AG04450 (cell line): ENCODE measurements around the gene CDH22. TPM values are rescaled to one million over a fixed set of nuclear protein-coding genes. Genes with fewer than 3 reads are reported as not detected.

Experiments
- CTCF ChIA-PET: fragments of 300-600, 350-600 bp; formaldehyde crosslinking; extraction: SDS; loops from one replicate; lab custom pipeline; 2022; ENCODE audit warnings: antibody characterized with exemption, inconsistent platforms; lab: Charles Lee
- POLR2A ChIA-PET: fragments of 350-600 bp; formaldehyde crosslinking; extraction: SDS; loops from one replicate; lab custom pipeline; 2021; ENCODE audit warnings: antibody characterized with exemption, inconsistent platforms; lab: Yijun Ruan, JAX
- DNase-seq: peaks from one replicate; pipeline ENCODE4 v3.0.0-alpha.2; 2011; ENCODE audit warnings: low read depth, low spot score
- H3K27ac ChIP-seq: one replicate; pipeline ENCODE4 v1.5.1; 2012; ENCODE audit warnings: low read depth, low read length, control low read depth
- H3K27me3 ChIP-seq: one replicate; pipeline ENCODE4 v1.6.0; 2012; ENCODE audit warnings: low read length; ENCODE audit not compliant: control insufficient read depth, insufficient read depth
- H3K4me3 ChIP-seq: 2 replicates; pipeline ENCODE4 v1.5.1; 2011; ENCODE audit warnings: mild to moderate bottlenecking, low read depth, low read length, control low read depth
- H3K9me3 ChIP-seq: 2 replicates; pipeline ENCODE4 v1.5.1; 2012; ENCODE audit warnings: low read length; ENCODE audit not compliant: control insufficient read depth, insufficient read depth
- polyA plus RNA-seq: library from polyadenylated mRNA; depleted of rRNA; stranded (reverse); fragments of >200 nt; gene quantifications from 2 replicates; pipeline ENCODE4 v1.2.3, GENCODE V29; 2011
- TF ChIP-seq, protein P1 (sequence below): IDR thresholded peaks from 2 replicates; pipeline ENCODE4 v1.5.1; 2011; ENCODE audit warnings: low read depth, low read length, control low read depth, inconsistent platforms

CDH22 gene
- polyA plus RNA-seq, 1 experiment: not detected

DNA sequence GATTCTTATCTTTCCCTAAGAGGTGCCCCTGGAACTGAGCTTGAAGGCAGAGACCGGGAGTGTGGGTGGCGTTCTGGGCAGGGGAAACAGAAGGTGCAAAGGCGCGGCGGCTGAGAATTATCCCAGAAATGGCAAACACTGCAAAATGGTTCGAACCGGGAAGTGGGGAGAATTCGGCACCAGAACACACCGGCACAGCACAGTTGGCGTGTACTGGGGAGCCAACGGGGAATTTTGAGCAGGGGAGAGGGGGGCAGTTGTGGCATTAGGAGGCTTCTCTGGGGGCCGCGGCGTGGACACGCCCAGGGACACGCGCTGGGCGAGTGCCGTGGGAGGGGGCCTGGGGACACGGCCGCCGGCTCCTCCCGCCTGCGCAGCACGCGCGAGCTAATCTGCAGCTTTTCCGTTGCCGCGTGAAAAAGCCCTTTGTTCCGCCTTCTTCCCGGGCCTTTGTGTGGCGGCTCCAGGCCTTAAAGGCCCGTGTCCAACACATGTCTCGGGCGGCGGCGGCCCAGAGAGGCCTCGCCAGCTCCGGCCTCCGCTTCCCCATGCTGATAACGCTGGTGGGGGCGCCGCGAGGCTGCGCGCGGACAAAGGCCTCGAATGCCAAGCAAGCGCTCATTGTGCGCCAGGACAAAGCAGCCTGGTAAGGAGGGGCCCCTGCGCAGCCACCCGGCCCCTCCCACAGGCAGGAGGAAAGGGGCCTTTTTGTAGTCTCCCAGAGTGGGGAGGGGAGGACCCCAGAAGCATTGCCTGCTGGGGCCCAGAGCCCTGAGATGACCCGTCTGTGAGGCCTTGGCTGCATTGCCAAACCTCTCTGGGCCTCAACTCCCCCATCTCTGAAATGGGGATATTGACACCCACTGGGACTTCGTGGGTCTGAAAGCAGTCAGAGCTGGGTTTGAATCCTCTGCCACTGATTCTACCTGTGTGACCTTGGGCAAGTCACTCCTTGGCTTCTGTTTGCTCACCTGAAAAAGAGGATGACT, 107.4 kb downstream of the CDH22 start:
- peaks cover 19% of the 10 kb centered on the region for H3K27me3 ChIP-seq
- POLR2A ChIA-PET: no interaction called here
- DNase-seq: no peak
- CTCF ChIA-PET: interaction anchor here (0.6 kb wide), 1 partner anchor 1453 kb away, joined by 3 read pairs; no protein-coding TSS in a partner anchor
- TF ChIP-seq, protein P1, sequence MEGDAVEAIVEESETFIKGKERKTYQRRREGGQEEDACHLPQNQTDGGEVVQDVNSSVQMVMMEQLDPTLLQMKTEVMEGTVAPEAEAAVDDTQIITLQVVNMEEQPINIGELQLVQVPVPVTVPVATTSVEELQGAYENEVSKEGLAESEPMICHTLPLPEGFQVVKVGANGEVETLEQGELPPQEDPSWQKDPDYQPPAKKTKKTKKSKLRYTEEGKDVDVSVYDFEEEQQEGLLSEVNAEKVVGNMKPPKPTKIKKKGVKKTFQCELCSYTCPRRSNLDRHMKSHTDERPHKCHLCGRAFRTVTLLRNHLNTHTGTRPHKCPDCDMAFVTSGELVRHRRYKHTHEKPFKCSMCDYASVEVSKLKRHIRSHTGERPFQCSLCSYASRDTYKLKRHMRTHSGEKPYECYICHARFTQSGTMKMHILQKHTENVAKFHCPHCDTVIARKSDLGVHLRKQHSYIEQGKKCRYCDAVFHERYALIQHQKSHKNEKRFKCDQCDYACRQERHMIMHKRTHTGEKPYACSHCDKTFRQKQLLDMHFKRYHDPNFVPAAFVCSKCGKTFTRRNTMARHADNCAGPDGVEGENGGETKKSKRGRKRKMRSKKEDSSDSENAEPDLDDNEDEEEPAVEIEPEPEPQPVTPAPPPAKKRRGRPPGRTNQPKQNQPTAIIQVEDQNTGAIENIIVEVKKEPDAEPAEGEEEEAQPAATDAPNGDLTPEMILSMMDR: no peak
- H3K4me3 ChIP-seq: no peak overlapping the region
- H3K9me3 ChIP-seq: no peaks in the 10 kb centered on the region; the same call in 1 of the 2 replicates
- H3K27ac ChIP-seq: no peak overlapping the region

DNA sequence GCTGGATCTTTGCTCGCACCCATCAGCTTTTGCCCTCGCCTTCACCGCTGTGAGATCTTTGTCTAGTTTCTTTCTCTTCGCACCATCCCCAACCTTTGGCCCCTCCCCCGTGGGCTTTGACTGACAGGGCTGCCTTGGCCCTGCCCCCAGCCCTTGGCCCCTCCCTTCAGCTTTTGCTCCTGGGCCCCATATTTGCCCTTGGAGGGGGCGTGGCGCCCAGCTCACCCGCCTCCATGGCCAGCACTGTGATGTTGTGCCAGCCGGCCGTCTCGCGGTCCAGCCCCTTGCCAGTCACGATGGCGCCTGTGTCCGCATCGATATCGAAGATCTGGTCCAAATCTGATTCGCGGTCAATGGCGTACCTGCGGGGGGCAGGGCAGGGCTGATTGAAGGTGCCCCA, 109.1 kb downstream of the CDH22 start:
- DNase-seq: no peak

DNA sequence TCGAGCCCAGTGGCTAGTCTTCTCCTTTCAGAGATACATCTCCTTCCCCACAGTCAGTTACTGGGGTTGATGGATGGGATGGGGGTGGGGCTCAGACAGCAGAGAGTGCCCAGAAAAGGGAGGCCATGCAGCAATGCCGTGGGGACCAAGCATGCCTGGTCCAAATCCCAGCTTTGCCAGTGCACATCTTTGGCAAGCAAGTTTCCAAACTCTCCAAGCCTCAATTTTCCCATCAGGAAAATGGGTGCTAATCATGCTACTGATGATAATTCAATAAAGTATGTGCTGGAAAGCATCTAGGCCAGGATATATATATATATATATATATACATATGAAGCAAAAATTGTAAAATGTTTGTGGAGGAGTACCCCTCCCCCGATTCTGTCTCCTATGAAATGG, 111.3 kb downstream of the CDH22 start:
- no peak for DNase-seq
- TF ChIP-seq, protein P1: no peak
- H3K9me3 ChIP-seq: no peaks in the 10 kb centered on the region; the same call in 1 of the 2 replicates
- H3K27me3 ChIP-seq: peaks cover 13% of the 10 kb centered on the region
- ChIA-PET CTCF (no interaction called here), POLR2A (no interaction called here)
- H3K4me3 ChIP-seq: no peak overlapping the region
- no peak overlapping the region for H3K27ac ChIP-seq

More for the DNA sequence above, 109.1 kb downstream of the CDH22 start:
- Histone ChIP-seq H3K27ac (no peak overlapping the region), H3K4me3 (no peak overlapping the region), H3K27me3 (peaks cover 13% of the 10 kb centered on the region), H3K9me3 (no peaks in the 10 kb centered on the region; the same call in 1 of the 2 replicates)
- TF ChIP-seq, protein P1: no peak
- POLR2A ChIA-PET: no interaction called here
- CTCF ChIA-PET: no interaction called here

DNA sequence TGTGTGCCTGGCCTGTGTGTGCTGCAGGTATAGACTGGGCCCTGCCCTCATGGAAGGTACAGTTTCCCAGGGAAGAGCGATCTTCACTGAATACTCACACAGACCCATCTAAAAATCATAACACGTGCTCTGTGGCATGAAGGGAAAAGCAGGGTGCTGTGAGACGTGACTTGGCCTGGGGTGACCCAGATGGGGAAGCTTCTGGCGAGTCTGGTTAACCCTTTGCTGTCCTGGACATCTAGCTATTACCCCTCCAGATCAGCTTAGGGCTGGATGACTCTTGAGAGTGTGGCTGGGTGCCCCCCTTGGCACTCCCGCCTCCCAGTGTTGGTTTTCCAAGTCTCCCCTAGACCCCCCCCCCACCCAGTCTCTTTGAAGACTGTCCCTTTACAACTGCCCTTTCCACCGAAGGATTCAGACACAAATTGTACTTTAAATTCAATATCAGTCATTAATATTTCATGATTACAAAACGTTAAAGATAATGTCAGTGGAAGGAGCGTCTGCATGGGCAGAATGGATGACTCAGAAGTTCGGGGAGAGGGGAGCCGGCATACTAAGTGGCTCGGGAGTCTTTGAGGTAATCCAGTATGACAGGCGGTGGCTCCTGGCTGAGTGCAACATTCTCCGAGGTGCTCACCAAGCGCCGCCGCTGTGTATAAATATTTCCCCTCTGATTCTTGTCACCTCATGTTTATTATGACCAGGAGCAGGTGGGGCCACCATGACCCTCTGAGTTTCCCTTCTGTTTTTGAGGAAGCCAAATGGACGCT, 112.8 kb downstream of the CDH22 start:
- POLR2A ChIA-PET: no interaction called here
- H3K27me3 ChIP-seq: peaks cover 5% of the 10 kb centered on the region
- CTCF ChIA-PET: interaction anchor here (1.1 kb wide), 1 partner anchor 22 kb away, joined by 3 read pairs; no protein-coding TSS in a partner anchor
- H3K9me3 ChIP-seq: no peaks in the 10 kb centered on the region; the same call in 1 of the 2 replicates
- no peak overlapping the region for H3K27ac ChIP-seq
- DNase-seq: no peak
- TF ChIP-seq, protein P1: no peak
- no peak overlapping the region for H3K4me3 ChIP-seq
